Measurements from ENCODE around the gene TGFA. TPM values are rescaled to one million over a fixed set of nuclear protein-coding genes. Genes with fewer than 3 reads are reported as not detected.

The TGFA gene
- total RNA-seq, 2 donors from 2014 or later, result 21.4 to 25.8 TPM

DNA sequence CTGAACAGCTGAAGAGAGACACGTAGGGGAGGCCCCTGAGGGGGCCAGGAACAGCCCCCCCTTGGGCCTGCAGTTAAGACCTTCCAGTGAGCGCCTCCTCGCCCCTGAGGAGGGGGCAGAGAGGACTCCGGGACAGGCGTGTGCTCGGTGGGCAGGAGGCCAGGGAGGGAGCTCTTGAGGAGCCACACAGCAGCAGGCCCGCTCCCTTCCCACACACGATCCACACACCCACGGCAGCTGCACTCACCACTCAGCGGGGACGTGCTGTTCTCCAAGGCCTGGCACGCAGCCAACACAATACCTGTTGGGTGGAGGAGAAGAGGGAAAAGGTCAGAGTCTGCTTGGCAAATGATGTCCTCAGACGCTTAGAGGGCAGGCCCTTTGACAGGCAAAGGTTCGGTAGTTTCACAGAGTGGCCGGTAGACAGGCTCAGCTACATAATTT lies 39.0 kb downstream of the TGFA start:
- Histone ChIP-seq H3K9ac (ENCODE audit: low read depth in 2 of 2, low read length in 2 of 2) (peak overlapping the region in 1 of 2 donors; percentile 61), H3K4me3 (no peak overlapping the region), H3K9me3 (no peaks in the 10 kb centered on the region), H3K36me3 (no peaks in the 10 kb centered on the region), H3K27ac (peak overlapping the region; percentile 69), H3K27me3 (no peaks in the 10 kb centered on the region), H3K4me1 (peaks cover 7% of the 10 kb centered on the region)
- intact Hi-C loops (cut with DNase I), result no loop called here
- TF ChIP-seq, protein P1, sequence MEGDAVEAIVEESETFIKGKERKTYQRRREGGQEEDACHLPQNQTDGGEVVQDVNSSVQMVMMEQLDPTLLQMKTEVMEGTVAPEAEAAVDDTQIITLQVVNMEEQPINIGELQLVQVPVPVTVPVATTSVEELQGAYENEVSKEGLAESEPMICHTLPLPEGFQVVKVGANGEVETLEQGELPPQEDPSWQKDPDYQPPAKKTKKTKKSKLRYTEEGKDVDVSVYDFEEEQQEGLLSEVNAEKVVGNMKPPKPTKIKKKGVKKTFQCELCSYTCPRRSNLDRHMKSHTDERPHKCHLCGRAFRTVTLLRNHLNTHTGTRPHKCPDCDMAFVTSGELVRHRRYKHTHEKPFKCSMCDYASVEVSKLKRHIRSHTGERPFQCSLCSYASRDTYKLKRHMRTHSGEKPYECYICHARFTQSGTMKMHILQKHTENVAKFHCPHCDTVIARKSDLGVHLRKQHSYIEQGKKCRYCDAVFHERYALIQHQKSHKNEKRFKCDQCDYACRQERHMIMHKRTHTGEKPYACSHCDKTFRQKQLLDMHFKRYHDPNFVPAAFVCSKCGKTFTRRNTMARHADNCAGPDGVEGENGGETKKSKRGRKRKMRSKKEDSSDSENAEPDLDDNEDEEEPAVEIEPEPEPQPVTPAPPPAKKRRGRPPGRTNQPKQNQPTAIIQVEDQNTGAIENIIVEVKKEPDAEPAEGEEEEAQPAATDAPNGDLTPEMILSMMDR (IDR thresholded peaks at IDR 0.05), result no peak
- peak; percentile 96 for DNase-seq

- no peak overlapping the region for H3K4me3 ChIP-seq
- intact Hi-C loops (cut with DNase I), result no loop called here
Observed at GRCh38 chr2:70513738-70514137, 39.9 kb downstream of the TGFA start.

GRCh38 chr2:70511971-70512729 lies 41.5 kb downstream of the TGFA start:
- TF ChIP-seq, protein P1 (IDR thresholded peaks at IDR 0.05), result no peak
- no peaks in the 10 kb centered on the region for H3K36me3 ChIP-seq
- H3K9me3 ChIP-seq, result no peaks in the 10 kb centered on the region
- DNase-seq, result peak; percentile 64
- H3K4me3 ChIP-seq, result no peak overlapping the region
- H3K9ac ChIP-seq (ENCODE audit: low read depth in 2 of 2, low read length in 2 of 2), result peak overlapping the region in 1 of 2 donors; percentile 24
- H3K27me3 ChIP-seq, result no peaks in the 10 kb centered on the region
- peaks cover 7% of the 10 kb centered on the region for H3K4me1 ChIP-seq
- no peak overlapping the region for H3K27ac ChIP-seq
- intact Hi-C loops (cut with DNase I), result no loop called here

More at GRCh38 chr2:70513738-70514137, 39.9 kb downstream of the TGFA start:
- H3K4me1 ChIP-seq, result peaks cover 7% of the 10 kb centered on the region
- no peaks in the 10 kb centered on the region for H3K36me3 ChIP-seq
- DNase-seq, result no peak
- H3K27me3 ChIP-seq, result no peaks in the 10 kb centered on the region
- peak overlapping the region; percentile 16 to 25 for H3K9ac ChIP-seq (ENCODE audit: low read depth in 2 of 2, low read length in 2 of 2)
- no peaks in the 10 kb centered on the region for H3K9me3 ChIP-seq
- H3K27ac ChIP-seq, result no peak overlapping the region
- TF ChIP-seq, protein P1 (IDR thresholded peaks at IDR 0.05), result no peak

GRCh38 chr2:70510313-70510712 lies 43.3 kb downstream of the TGFA start:
- peaks cover 7% of the 10 kb centered on the region for H3K4me1 ChIP-seq
- no peaks in the 10 kb centered on the region for H3K27me3 ChIP-seq
- no peak overlapping the region for H3K4me3 ChIP-seq
- no peaks in the 10 kb centered on the region for H3K36me3 ChIP-seq
- TF ChIP-seq, protein P1 (IDR thresholded peaks at IDR 0.05), result no peak
- intact Hi-C loops (cut with DNase I), result no loop called here
- no peak overlapping the region for H3K27ac ChIP-seq
- DNase-seq, result no peak
- no peak overlapping the region for H3K9ac ChIP-seq (ENCODE audit: low read depth in 2 of 2, low read length in 2 of 2)
- H3K9me3 ChIP-seq, result no peaks in the 10 kb centered on the region

GRCh38 chr2:70509565-70509964 lies 44.1 kb downstream of the TGFA start:
- H3K9me3 ChIP-seq, result no peaks in the 10 kb centered on the region
- H3K36me3 ChIP-seq, result no peaks in the 10 kb centered on the region
- intact Hi-C loops (cut with DNase I), result no loop called here
- no peak overlapping the region for H3K9ac ChIP-seq (ENCODE audit: low read depth in 2 of 2, low read length in 2 of 2)
- TF ChIP-seq, protein P1 (IDR thresholded peaks at IDR 0.05), result no peak
- H3K27me3 ChIP-seq, result no peaks in the 10 kb centered on the region
- peaks cover 6% of the 10 kb centered on the region for H3K4me1 ChIP-seq
- peak; percentile 38 for DNase-seq
- no peak overlapping the region for H3K27ac ChIP-seq
- no peak overlapping the region for H3K4me3 ChIP-seq
